KMS-11 (cell line): ENCODE measurements around the gene GPS1.

Experiments used
- H2AFZ ChIP-seq: fragments of 200-600 bp; sonication (generic); 2 replicates; pipeline ENCODE4 v1.6.1; 2016; ENCODE audit warnings: antibody characterized with exemption, mixed run types, low read depth
- H3K27ac ChIP-seq: fragments of 200-600 bp; sonication (generic); 2 replicates; pipeline ENCODE4 v1.6.1; 2016; ENCODE audit warnings: mild to moderate bottlenecking, mixed run types
- H3K27me3 ChIP-seq: fragments of 200-600 bp; sonication (generic); 2 replicates; pipeline ENCODE4 v1.6.1; 2017; ENCODE audit warnings: mild to moderate bottlenecking, low read depth, mixed run types, moderate library complexity; ENCODE audit not compliant: insufficient read depth
- H3K36me3 ChIP-seq: fragments of 200-600 bp; sonication (generic); 2 replicates; pipeline ENCODE4 v1.6.1; 2017; ENCODE audit warnings: mild to moderate bottlenecking, mixed run types; ENCODE audit not compliant: insufficient read depth
- H3K4me1 ChIP-seq: fragments of 200-600 bp; sonication (generic); 2 replicates; pipeline ENCODE4 v1.6.1; 2016; ENCODE audit warnings: mild to moderate bottlenecking, low read depth, mixed run types; ENCODE audit not compliant: poor library complexity, severe bottlenecking
- H3K4me2 ChIP-seq: fragments of 200-600 bp; sonication (generic); 2 replicates; pipeline ENCODE4 v1.7.0; 2016; ENCODE audit warnings: mild to moderate bottlenecking, mixed run types
- H3K4me3 ChIP-seq: fragments of 200-600 bp; sonication (generic); IDR thresholded peaks from 2 replicates; pipeline ENCODE4 v1.6.1; 2017; ENCODE audit warnings: low read depth, low read length, mixed read lengths; ENCODE audit not compliant: insufficient read depth
- H3K79me2 ChIP-seq: fragments of 200-600 bp; sonication (generic); 2 replicates; pipeline ENCODE4 v1.6.1; 2016; ENCODE audit warnings: low read depth, mixed run types; ENCODE audit not compliant: insufficient read depth
- H3K9ac ChIP-seq: fragments of 200-600 bp; sonication (generic); 2 replicates; pipeline ENCODE4 v1.6.1; 2016; ENCODE audit warnings: mild to moderate bottlenecking, mixed run types
- H4K20me1 ChIP-seq: fragments of 200-600 bp; sonication (generic); 2 replicates; pipeline ENCODE4 v1.6.1; 2016; ENCODE audit warnings: mild to moderate bottlenecking, mixed run types; ENCODE audit not compliant: insufficient read depth
- TF ChIP-seq, protein P1 (sequence below): fragments of 200-600 bp; sonication (generic); conservative IDR thresholded peaks from 2 replicates; pipeline ENCODE4 v1.6.1; 2017; ENCODE audit warnings: low read depth, mild to moderate bottlenecking, antibody characterized with exemption, low read length, moderate library complexity, mixed read lengths

The GPS1 gene

GRCh38 chr17:82076018-82076784, 24.5 kb downstream of the GPS1 start:
- Histone ChIP-seq H3K27me3 (no peaks in the 10 kb centered on the region; the same call in 1 of the 2 replicates), H3K4me2 (no peak overlapping the region), H3K9ac (no peak overlapping the region), H3K27ac (no peak overlapping the region), H3K4me1 (no peaks in the 10 kb centered on the region), H3K79me2 (no peaks in the 10 kb centered on the region), H3K36me3 (peaks cover 7% of the 10 kb centered on the region; the same call in 1 of the 2 replicates), H4K20me1 (no peaks in the 10 kb centered on the region), H3K4me3 (no peak overlapping the region), H2AFZ (no peak overlapping the region)
- TF ChIP-seq, protein P1, sequence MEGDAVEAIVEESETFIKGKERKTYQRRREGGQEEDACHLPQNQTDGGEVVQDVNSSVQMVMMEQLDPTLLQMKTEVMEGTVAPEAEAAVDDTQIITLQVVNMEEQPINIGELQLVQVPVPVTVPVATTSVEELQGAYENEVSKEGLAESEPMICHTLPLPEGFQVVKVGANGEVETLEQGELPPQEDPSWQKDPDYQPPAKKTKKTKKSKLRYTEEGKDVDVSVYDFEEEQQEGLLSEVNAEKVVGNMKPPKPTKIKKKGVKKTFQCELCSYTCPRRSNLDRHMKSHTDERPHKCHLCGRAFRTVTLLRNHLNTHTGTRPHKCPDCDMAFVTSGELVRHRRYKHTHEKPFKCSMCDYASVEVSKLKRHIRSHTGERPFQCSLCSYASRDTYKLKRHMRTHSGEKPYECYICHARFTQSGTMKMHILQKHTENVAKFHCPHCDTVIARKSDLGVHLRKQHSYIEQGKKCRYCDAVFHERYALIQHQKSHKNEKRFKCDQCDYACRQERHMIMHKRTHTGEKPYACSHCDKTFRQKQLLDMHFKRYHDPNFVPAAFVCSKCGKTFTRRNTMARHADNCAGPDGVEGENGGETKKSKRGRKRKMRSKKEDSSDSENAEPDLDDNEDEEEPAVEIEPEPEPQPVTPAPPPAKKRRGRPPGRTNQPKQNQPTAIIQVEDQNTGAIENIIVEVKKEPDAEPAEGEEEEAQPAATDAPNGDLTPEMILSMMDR = no peak

GRCh38 chr17:82076785-82077591, 25.3 kb downstream of the GPS1 start:
- Histone ChIP-seq H3K4me2 (no peak overlapping the region), H3K79me2 (no peaks in the 10 kb centered on the region), H3K27me3 (no peaks in the 10 kb centered on the region), H2AFZ (no peak overlapping the region), H3K36me3 (peaks cover 7% of the 10 kb centered on the region; the same call in 1 of the 2 replicates), H3K9ac (no peak overlapping the region), H4K20me1 (no peaks in the 10 kb centered on the region), H3K4me3 (no peak overlapping the region), H3K27ac (no peak overlapping the region), H3K4me1 (no peaks in the 10 kb centered on the region)
- TF ChIP-seq, protein P1 = no peak

DNA sequence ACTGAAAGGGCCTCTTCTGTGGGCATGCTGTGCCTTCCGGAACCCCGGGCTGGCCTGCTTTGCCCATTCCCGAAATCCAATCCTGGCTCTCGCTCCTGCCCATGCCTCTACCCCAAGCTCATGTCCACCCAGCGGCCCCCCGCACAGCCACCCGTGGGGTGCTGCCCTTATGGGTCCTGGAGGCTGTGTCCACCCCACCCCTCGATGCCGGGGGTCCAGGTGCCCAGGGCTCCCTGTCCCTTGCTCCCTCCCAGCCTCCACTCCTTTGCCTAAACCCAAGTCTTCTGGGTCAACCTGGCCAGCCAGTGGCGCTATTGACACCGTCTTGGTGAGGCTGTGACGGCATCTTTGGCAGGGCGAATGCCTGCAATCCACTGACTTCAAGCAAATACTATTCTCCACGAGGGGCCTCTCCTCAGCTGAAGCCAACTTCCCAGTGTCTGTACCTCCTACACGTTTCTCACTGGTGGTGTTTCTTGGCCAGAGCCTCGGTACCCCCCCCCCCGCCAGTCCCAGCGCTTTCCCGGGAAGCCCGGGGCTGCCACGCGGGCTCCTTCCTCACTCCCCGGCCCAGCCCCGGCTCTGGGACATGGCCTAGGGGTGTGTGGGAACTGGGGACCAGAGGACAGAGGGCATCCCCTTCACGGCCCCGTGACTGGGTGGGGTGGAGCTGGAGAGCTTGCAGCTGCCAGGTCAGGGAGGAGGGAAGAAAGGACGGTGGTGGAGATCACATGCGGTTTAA, 26.1 kb downstream of the GPS1 start:
- no peak overlapping the region for H3K27ac ChIP-seq
- no peak overlapping the region for H3K4me3 ChIP-seq
- H3K27me3 ChIP-seq = no peaks in the 10 kb centered on the region
- H3K36me3 ChIP-seq = peaks cover 7% of the 10 kb centered on the region; the same call in 1 of the 2 replicates
- no peaks in the 10 kb centered on the region for H3K4me1 ChIP-seq
- TF ChIP-seq, protein P1 = no peak
- no peak overlapping the region for H3K9ac ChIP-seq
- H2AFZ ChIP-seq = no peak overlapping the region
- H4K20me1 ChIP-seq = no peaks in the 10 kb centered on the region
- no peak overlapping the region for H3K4me2 ChIP-seq
- H3K79me2 ChIP-seq = no peaks in the 10 kb centered on the region

DNA sequence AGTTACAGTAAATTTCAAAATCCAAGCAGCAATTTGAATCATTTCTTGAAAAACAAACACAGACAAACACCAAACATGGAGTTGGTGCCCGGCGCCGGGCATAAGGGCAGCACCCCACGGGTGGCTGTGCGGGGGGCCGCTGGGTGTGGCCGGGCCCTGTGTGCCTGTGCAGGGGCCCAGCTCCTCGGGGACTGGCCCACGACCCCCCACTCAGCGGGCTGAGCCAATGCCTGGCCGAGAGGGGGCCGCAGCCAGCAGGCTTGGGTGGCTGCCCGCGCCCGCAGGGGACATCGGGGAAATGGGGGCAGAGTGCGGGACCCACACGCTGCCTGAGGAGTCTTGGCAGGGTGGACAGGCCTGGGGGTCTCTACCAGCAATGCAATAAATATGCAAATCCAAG, 26.7 kb downstream of the GPS1 start:
- Histone ChIP-seq H3K4me3 (no peak overlapping the region), H2AFZ (no peak overlapping the region), H3K4me2 (no peak overlapping the region), H3K36me3 (peaks cover 11% of the 10 kb centered on the region; the same call in 1 of the 2 replicates), H3K4me1 (no peaks in the 10 kb centered on the region), H3K79me2 (no peaks in the 10 kb centered on the region), H4K20me1 (no peaks in the 10 kb centered on the region), H3K9ac (no peak overlapping the region), H3K27ac (no peak overlapping the region), H3K27me3 (no peaks in the 10 kb centered on the region)
- TF ChIP-seq, protein P1 = no peak
